Fibroblast of lung (primary cell): ENCODE measurements around the gene CRTC1. TPM values are rescaled to one million over a fixed set of nuclear protein-coding genes. Genes with fewer than 3 reads are reported as not detected.
A peak's percentile ranks its signal among the peaks of the same experiment; 100 is the strongest.

ENCODE experiments used
- DNase-seq, 2 donors: peaks; one replicate each; pipeline versions ENCODE4 v3.0.0 to v3.0.0-alpha.2; 2010; ENCODE audit warnings: low read depth in 2 of 2
- H2AFZ ChIP-seq: 2 replicates; pipeline ENCODE4 v1.5.1; 2012; ENCODE audit warnings: low read length, control low read depth, inconsistent platforms
- H3K27ac ChIP-seq: 2 replicates; pipeline ENCODE4 v1.5.1; 2011; ENCODE audit warnings: low read length, control low read depth; ENCODE audit not compliant: insufficient read depth
- H3K27me3 ChIP-seq: 2 replicates; pipeline ENCODE4 v1.5.1; 2011; ENCODE audit warnings: mild to moderate bottlenecking, low read length; ENCODE audit not compliant: control insufficient read depth, insufficient read depth
- H3K36me3 ChIP-seq: 2 replicates; pipeline ENCODE4 v1.5.1; 2011; ENCODE audit warnings: low read length; ENCODE audit not compliant: control insufficient read depth, insufficient read depth
- H3K4me1 ChIP-seq: 2 replicates; pipeline ENCODE4 v1.5.1; 2011; ENCODE audit warnings: low read length; ENCODE audit not compliant: control insufficient read depth, insufficient read depth; ENCODE audit errors: extremely low read depth
- H3K4me2 ChIP-seq: 2 replicates; pipeline ENCODE4 v1.5.1; 2011; ENCODE audit warnings: low read length, control low read depth; ENCODE audit not compliant: insufficient read depth; ENCODE audit errors: extremely low read depth
- H3K4me3 ChIP-seq, 4 experiments: fragments of 200-600 bp in 1 of 4; sonication (generic) in 1 of 4; replicated peaks in 1 of 4; 2 replicates each; pipeline ENCODE4 v1.5.1; 2011 to 2016; ENCODE audit warnings: low read length in 4 of 4, low read depth in 3 of 4, mild to moderate bottlenecking in 3 of 4, control low read depth in 2 of 4, inconsistent platforms in 1 of 4, mixed read lengths in 1 of 4; ENCODE audit not compliant: insufficient read depth in 1 of 4; ENCODE audit errors: control extremely low read depth in 1 of 4
- H3K79me2 ChIP-seq: 2 replicates; pipeline ENCODE4 v1.5.1; 2012; ENCODE audit warnings: mild to moderate bottlenecking, low read length, inconsistent platforms; ENCODE audit not compliant: control insufficient read depth, insufficient read depth
- H3K9ac ChIP-seq: 2 replicates; pipeline ENCODE4 v1.5.1; 2011; ENCODE audit warnings: mild to moderate bottlenecking, low read length, control low read depth; ENCODE audit not compliant: insufficient read depth
- H3K9me3 ChIP-seq: 2 replicates; pipeline ENCODE4 v1.5.1; 2012; ENCODE audit warnings: low read depth, low read length; ENCODE audit not compliant: control insufficient read depth, insufficient read depth
- H4K20me1 ChIP-seq: 2 replicates; pipeline ENCODE4 v1.5.1; 2011; ENCODE audit warnings: low read length; ENCODE audit not compliant: control insufficient read depth, insufficient read depth; ENCODE audit errors: extremely low read depth
- EZH2 ChIP-seq: IDR thresholded peaks from 2 replicates; pipeline ENCODE4 v1.5.1; 2012; ENCODE audit warnings: low read length, control low read depth, mild to moderate bottlenecking; ENCODE audit errors: missing control alignments
- polyA plus RNA-seq, 2 donors: library from polyadenylated mRNA; depleted of rRNA in 1 of 2; stranded (reverse) in 1 of 2; unstranded in 1 of 2; fragments of >200 nt; gene quantifications; 2 replicates each; pipeline ENCODE4 v1.2.1, GENCODE V29; 2011 to 2012; ENCODE audit warnings: missing spikeins in 1 of 2
- total RNA-seq: library from RNA; depleted of rRNA; stranded (reverse); fragments of >200 nt; gene quantifications from 2 replicates; pipeline ENCODE4 v1.2.1, GENCODE V29; 2014
- TF ChIP-seq, protein P1 (sequence below), 2 donors: IDR thresholded peaks in 1 of 2; conservative IDR thresholded peaks in 1 of 2; 1 replicate in 1 of 2; 2 replicates in 1 of 2; pipeline ENCODE4 v1.5.1; 2011 to 2012; ENCODE audit warnings: low read length in 2 of 2, control low read depth in 1 of 2, inconsistent platforms in 1 of 2, low read depth in 1 of 2, mild to moderate bottlenecking in 1 of 2

The CRTC1 gene
- total and polyA plus RNA-seq, 2 donors (not counting 1 experiment from before 2014, with no cell fraction given) = 1.2 to 2.0 TPM

DNA sequence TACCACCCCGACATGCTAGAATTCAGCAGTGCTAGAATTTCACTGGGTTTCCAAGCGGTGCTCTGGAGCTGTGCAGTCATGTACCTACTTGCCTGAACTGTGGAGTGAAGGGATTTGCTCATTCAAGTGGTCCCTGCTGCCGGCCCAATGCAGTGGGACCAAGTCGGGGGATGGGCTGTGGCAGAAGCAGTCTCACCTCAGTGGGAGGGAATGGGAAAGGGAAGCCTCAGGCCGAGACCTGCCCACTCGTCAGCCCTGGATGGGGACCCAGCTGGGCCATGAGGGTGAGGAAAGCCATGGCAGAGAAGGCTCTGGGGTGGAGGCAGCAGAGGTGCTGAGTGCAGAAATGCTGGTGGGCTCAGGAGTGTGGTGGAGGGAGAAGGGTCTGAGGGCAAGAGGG, 31.7 kb upstream of the CRTC1 start:
- no peaks in the 10 kb centered on the region for H3K79me2 ChIP-seq
- no peaks in the 10 kb centered on the region for H3K9me3 ChIP-seq
- H2AFZ ChIP-seq = no peak overlapping the region

DNA sequence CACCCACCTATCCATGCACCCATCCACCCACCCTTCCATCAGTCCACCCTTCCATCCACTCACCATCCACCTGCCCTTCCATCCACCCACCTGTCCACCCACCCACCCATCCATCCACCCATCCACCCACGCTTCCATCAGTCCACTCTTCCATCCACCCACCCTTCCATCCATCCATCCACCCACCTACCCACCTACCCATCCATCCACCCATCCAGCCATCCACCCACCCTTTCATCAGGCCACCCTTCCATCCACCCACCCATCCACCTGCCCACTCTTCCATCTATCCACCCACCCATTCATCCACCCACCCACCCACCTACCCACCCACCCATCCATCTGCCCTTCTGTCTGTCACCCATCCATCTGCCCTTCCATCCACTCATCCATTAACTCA, 29.6 kb upstream of the CRTC1 start:
- Histone ChIP-seq H3K9me3 (no peaks in the 10 kb centered on the region), H3K4me3 (no peak overlapping the region), H4K20me1 (no peaks in the 10 kb centered on the region), H2AFZ (no peak overlapping the region), H3K4me2 (no peak overlapping the region), H3K27me3 (peaks cover 3% of the 10 kb centered on the region), H3K4me1 (peaks cover 41% of the 10 kb centered on the region), H3K27ac (no peak overlapping the region), H3K79me2 (no peaks in the 10 kb centered on the region), H3K36me3 (no peaks in the 10 kb centered on the region), H3K9ac (no peak overlapping the region)
- TF ChIP-seq, protein P1, sequence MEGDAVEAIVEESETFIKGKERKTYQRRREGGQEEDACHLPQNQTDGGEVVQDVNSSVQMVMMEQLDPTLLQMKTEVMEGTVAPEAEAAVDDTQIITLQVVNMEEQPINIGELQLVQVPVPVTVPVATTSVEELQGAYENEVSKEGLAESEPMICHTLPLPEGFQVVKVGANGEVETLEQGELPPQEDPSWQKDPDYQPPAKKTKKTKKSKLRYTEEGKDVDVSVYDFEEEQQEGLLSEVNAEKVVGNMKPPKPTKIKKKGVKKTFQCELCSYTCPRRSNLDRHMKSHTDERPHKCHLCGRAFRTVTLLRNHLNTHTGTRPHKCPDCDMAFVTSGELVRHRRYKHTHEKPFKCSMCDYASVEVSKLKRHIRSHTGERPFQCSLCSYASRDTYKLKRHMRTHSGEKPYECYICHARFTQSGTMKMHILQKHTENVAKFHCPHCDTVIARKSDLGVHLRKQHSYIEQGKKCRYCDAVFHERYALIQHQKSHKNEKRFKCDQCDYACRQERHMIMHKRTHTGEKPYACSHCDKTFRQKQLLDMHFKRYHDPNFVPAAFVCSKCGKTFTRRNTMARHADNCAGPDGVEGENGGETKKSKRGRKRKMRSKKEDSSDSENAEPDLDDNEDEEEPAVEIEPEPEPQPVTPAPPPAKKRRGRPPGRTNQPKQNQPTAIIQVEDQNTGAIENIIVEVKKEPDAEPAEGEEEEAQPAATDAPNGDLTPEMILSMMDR (conservative IDR thresholded peaks at IDR 0.05 in 1 of 2, IDR thresholded peaks at IDR 0.05 in 1 of 2; ENCODE audit: low read depth in 1 of 2, low read length in 2 of 2) = no peak
- no peak for TF ChIP-seq EZH2
- no peak for DNase-seq

More for the DNA sequence above, 31.7 kb upstream of the CRTC1 start:
- TF ChIP-seq EZH2 = no peak
- TF ChIP-seq, protein P1 (conservative IDR thresholded peaks at IDR 0.05 in 1 of 2, IDR thresholded peaks at IDR 0.05 in 1 of 2; ENCODE audit: low read depth in 1 of 2, low read length in 2 of 2) = no peak
- no peaks in the 10 kb centered on the region for H3K27me3 ChIP-seq
- peak overlapping the region; percentile 99 for H3K27ac ChIP-seq
- no peaks in the 10 kb centered on the region for H3K36me3 ChIP-seq
- H3K4me1 ChIP-seq = peaks cover 30% of the 10 kb centered on the region
- H3K4me2 ChIP-seq = no peak overlapping the region
- H4K20me1 ChIP-seq = no peaks in the 10 kb centered on the region
- no peak overlapping the region for H3K9ac ChIP-seq
- H3K4me3 ChIP-seq = no peak overlapping the region
- no peak for DNase-seq

DNA sequence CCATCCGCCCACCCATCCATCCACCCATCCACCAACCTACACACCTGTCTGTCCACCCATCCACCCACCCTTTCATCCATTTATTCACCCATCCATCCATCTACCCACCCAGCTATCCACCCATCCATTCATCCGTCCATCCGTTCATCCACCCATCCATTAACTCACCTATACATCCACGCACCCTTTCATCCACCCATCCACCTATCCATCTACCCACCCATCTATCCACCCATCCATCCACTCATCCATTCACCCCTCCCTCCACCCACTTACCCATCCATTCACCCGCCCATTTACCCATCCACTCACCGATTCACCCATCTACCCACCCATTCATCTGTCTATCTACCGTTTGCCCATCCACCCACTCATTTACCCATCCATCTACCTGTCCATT, 29.0 kb upstream of the CRTC1 start:
- no peak for DNase-seq
- H3K79me2 ChIP-seq = no peaks in the 10 kb centered on the region

More for the DNA sequence above, 29.0 kb upstream of the CRTC1 start:
- H2AFZ ChIP-seq = no peak overlapping the region
- no peak overlapping the region for H3K27ac ChIP-seq
- no peaks in the 10 kb centered on the region for H3K9me3 ChIP-seq
- H4K20me1 ChIP-seq = no peaks in the 10 kb centered on the region
- TF ChIP-seq EZH2 = no peak
- TF ChIP-seq, protein P1 (conservative IDR thresholded peaks at IDR 0.05 in 1 of 2, IDR thresholded peaks at IDR 0.05 in 1 of 2; ENCODE audit: low read depth in 1 of 2, low read length in 2 of 2) = no peak
- no peaks in the 10 kb centered on the region for H3K36me3 ChIP-seq
- H3K27me3 ChIP-seq = peaks cover 3% of the 10 kb centered on the region
- H3K4me1 ChIP-seq = peaks cover 38% of the 10 kb centered on the region
- H3K4me3 ChIP-seq = no peak overlapping the region
- H3K4me2 ChIP-seq = no peak overlapping the region
- no peak overlapping the region for H3K9ac ChIP-seq
